NCI-H2081 (cell line): ENCODE results near the gene DUT.

Source experiments
- DNase-seq, 2 experiments: peaks; one replicate each; lab custom pipeline; 2025; lab: John Stamatoyannopoulos, UW

The DUT gene

DNA sequence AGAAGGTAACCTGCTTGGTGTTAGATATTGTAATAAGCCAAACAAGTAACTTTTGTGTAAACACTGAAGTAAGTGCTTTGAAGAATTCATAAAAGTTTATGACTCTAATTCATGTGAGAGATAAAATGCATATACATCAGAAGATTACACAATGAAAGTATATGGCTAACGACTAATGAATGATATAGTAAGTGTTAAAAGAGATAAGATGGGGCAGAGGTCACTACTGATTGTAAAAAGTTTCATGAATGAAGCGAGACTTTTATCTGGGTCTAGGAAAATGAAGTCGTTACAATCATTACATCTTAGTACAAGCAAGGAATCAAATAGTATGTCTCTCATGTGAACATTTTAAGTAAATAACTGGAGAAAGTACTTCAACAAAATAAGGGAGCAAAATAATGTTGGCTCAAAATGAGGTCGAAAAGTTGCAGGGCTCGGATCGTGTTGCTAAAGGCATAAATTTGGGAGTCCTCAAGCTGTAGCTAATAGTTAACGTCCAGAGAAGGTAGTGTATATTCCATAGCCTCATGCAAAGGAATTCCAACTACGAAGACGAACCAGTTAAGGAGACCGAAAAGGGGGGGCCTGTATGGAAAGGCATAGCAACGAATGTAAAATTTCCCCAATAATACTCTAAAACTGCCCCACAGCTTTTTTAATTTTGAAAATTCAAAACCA is 984 bp upstream of the DUT start:
- no peak for DNase-seq

DNA sequence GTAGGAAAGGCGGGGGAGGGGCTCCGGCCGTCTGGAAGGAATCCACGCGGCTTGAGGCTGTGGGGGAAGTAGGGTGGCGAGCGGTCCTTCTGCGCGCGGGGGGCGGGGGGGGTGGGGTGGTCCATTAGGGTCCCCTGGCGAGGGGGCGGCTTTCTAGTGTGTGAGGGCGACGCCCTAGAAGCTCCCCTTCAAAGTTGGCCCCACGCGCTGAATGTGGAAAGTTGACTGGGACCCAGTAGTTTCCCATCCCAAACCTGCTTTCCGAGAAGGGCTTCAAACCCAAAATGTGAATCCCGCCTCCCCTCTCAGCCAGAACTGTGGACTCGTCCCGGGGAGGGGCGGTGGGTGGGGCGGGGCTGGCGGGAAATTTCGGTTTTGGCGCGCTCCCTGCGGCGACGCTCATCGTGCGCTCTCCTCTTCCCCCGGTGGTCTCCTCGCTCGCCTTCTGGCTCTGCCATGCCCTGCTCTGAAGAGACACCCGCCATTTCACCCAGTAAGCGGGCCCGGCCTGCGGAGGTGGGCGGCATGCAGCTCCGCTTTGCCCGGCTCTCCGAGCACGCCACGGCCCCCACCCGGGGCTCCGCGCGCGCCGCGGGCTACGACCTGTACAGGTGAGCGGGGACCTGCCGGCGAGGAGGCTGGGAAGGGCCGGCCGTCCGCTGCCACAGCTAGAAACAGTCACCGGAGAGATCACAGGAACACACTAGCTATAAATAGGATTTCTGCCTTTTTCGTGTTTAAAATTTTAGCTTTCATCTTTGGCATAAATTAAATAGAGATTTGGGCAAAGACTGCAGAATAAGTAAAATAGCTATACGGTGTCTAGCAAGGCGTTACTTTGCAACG is 790 bp downstream of the DUT start:
- DNase-seq = peak; percentile 69 to 78

DNA sequence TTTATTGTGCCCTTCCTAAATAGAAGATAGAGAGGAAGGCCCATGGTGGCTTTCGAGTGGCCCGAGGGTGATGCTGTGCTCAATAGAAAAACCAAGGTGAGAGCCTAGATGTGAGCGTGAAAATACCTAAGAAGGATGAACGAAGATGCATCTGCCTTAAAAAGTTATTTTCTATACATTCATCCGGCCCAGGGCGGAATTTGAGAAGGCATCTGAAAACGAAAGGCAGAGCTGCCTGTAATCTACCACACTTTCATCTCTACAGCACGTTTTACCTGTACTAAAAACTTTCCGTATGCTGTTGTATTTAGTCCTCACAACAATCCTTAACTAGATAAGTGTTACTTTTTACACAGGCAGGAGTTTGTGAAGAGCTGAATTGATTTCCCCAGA is 1.4 kb downstream of the DUT start:
- no peak for DNase-seq

DNA sequence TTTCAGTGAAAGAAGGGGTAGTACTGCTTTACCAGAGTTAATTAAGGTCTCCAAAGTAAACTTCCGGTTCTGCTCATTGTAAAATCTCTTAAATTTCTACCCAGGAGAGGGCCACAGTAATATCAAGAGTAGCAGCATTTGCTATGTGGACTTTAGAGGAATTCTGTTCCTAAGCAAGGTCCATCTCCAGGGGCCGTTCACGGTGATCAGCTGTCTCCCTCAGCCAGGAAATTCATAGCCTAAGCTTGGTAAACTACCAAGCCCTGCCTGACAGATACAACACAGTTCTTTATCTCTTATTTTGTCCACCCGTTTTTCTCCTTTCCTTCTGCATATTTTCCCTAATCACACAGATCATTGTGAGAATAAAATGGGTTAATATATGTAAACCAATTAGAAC is 2.3 kb downstream of the DUT start:
- peak in 1 of 2 experiments; percentile 12 for DNase-seq

DNA sequence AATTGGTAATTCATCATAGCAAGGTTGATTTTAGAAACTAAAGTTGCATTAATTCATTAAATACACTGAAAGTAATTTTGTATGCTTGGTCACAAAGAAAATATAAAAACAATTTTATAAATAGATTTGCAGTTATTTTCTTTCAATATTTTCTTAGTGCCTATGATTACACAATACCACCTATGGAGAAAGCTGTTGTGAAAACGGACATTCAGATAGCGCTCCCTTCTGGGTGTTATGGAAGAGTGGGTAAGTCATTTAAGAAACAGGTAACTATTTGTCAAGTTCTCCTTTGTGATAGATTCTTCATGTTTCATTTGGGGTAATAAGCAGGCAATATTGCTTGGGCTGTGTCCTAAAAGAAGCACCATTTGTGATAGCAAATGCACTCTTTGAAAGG is 3.0 kb downstream of the DUT start:
- no peak for DNase-seq

DNA sequence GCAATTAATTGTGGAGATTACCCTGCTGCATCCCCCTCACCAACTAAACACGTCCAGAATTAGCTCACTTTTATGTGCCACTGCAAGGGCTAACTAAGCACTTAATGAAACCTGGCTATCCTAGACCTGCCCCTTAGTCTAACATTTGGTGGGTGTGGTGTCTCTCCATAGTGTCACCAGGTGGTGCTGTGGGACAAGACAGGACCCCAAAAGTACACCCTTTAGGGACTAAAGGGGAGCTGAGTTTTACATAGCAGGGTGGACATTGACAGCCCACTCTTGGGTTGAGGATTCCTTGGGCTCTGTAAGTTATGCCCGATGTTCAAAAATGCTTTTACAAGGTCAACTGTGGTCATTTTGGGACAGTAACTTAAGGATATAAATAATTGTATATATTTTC is 5.7 kb downstream of the DUT start:
- peak in 1 of 2 experiments; percentile 11 for DNase-seq

DNA sequence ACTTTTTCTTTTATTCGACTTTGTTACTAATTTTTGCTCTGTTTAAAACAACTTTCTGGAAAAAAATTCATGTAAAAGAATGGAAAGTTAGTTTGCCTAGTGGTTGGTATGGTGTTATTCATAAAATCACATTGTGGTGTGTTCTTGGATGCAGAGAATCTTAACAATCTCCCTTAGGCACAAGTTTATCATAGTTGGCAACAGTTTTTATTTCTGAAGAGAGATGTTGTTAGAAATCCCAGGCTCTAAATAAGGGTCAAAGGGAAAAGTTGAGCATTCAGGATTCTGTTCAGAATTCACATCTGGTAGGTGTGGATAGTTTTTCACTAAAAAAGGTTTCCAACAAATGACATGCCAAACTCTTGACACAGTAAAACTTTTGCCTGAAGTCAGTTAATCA is 6.4 kb downstream of the DUT start:
- DNase-seq = no peak

DNA sequence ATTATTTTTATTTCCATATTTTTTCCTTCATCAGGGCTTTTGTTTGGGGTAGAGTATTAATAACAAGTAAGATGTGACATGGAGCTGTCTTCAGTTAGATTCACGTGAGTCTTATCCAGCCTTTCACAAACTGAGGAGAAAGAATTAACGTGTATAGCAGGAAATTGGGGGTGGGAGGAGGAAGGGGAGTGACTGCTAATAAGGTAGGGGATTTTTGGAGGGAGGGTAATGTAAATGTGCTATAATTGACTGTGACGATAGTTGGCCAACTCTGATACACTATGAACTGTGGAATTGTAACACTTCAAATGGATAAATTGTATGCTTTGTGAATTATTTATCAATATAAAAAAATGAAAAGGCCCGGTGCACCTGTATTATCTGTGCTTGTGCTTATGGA is 8.9 kb downstream of the DUT start:
- no peak for DNase-seq

DNA sequence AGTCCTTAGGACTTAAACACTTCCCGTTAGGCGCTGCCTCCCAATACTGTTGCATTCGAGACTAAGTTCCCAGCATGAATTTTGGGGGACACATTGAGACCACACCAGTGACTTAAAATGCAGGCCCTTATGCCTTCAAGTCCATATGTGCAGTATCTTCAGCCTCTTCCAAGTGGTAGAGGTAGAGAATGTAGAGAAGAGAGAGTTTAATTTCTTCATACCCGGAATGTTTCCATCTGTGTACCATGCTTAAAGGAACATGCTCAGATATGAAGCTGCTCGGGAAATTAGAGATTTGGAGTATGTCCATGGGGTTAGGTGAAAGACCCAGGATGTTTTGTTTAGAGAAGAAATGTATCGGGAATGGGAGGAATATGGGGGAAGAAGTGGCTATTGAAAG is 12.6 kb downstream of the DUT start:
- DNase-seq = no peak

DNA sequence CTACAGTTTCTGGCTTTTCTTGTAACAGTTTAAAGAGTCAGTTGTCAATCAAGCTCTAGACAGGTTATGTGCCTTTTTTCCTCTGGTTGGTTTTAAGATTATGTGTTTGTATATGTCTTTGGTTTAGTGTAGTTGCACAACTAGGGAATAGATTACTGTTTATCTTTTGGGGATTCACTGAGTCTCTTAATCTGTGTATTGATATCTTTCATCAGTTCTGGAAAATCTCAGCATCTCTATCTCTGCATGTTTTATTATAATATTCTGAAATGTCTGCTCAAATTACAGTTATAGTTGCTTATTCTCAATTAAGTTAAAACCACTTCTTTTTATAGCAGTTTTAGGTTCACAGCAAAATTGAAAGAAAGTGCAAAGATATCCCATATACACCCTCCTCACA is 14.3 kb downstream of the DUT start:
- no peak for DNase-seq

DNA sequence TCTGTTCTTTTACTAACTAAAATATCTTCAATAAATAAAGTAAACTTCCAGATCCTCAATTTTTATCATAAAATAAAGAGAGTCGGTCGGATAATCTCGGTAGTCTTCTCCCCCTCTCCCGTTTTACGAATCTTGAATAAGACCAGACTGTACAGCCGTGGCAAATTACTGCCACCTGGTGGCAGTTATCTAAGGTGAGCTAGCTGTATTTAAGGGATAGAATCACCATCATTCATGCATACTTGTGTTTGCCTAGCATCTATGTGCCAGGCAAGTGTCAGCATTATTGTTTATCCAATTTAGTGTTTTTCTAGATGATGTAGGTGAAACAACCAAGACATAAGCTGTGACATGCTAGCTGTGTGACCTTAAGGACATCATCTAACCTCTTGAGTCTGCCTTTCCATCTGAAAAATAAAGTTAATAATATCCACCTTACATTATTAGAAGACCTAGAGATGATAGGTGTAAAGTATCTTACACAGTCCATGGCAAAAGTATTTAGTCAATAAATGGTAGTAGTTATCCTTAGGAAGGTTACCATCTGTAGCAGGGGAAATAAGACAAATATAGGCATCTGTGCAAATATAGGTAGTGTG is 21.3 kb downstream of the DUT start:
- DNase-seq = peak; percentile 80 to 84

DNA sequence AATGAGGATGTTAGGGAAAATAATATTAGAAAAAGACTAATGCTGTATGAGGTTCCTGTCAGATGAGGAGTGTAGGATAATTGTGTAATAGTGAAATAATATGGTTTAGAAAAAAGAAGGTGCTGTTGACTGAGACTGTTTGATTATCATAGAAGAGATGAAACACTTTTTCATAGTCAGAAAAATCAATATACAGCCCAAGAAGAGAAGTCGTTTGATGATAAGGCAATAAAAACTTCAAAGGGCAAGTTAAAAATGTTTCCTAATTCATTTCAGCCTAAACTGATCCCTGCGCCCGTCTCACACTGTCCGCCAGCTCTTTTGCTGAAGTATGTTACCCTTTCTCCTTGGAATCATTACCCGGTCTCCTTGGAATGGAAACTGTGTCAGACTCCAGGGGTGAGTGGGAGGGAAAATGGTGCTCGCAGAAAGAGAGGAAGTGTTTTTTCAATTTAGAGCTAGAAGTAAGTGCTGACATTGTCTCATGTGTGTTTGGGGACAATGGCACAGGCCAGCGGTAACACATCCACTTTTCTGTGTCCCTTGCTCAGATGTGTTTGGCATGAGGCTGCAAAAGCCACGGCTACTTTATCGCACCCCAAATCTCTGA is 23.6 kb downstream of the DUT start:
- DNase-seq = no peak

DNA sequence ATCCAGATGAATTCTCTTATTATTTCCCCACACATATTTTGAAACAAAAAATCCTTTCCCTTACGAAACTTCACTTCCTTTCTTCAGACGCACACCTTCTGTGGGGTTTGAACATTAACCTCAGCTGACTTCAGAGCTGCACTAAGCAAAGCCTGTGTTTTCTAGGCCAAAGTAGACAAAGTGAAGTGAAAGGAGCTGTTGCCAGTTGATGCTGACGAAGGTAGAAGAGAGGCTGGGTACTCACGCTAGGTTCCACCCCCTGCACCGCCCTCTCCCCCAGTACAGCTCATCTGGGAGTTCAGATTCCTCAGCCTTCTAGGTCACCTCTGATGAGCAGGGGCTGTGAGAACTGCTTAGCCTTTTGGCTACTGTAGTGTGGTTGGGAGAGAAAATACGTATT is 24.1 kb downstream of the DUT start:
- no peak for DNase-seq

DNA sequence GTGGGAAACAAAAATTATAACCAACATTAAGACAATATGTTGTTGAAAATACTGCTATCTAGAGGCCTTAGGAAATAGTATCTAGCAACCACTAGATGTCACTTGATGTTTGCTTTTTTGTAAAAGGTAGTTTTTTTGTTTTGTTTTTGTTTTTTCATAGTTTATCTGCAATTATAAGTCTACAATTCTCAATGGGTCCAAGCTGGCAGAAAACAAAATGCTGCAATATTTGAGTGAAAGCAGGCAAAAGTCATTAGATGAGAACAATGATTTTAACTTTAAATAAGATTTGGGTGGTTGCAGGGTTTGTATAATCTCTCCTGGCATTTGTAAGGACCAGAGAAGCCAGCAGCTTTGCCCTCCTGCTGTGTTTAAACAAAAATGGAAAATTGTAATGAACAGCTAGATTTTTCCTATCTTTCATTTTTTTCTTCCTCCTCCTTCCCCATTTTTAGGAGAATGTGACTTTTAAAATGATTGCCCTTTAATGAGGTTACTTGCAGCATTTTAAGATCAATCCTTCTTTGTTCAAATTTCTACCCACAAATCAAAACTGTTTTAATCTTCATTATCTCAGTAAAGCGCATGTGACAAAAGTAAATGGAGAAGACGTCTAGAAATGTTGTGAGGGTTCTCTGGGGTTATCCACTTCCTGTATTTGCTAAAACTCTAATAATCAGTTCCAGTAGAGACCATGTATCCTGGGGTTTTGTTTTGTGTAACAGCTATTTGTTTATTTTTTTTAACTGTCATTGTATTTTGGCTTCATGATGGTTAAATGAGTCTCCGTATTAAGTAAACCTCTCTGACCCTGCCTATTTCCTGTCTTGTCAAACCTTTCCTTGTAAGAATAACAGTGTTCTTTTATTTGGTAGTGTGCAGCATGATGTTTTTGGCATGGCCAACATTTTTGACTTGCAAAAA is 27.3 kb downstream of the DUT start:
- peak in 1 of 2 experiments; percentile 23 for DNase-seq

DNA sequence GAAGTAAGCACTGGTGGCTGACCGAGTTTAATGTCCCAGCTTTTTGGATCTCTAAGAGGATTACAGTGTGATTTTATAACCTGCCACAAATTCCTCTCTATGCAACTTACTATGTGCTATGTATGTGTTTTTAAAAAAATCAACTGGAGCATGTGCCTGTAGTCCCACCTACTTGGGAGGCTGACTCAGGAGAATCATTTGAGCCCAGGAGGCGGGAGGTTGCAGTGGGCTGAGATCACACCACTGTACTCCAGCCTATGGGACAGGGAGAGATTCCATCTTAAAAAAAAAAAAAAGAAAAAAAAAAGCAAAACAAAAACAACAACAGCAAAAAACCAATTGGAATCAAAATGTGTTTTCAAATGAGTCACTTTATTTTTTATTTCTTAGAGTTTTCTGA is 29.6 kb downstream of the DUT start:
- DNase-seq = no peak

DNA sequence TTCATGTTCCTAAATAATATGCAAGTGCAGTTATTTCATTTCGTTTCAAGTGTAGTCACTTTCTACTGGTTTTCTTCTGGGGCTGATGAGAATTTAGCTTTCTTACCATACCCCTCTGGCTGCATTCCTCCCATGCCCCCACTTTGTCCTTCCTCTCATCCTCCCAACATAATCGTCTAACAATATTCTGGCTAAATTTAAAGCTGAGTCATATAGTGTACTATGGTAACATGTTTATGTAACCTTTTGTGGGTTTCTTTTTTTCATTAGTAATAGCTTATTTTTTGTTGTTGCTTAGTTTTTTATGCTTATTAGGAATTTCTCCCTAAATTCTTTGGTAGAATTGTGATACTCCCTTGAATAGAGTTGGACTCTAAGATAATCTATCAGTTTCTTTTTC is 30.5 kb downstream of the DUT start:
- DNase-seq = no peak

DNA sequence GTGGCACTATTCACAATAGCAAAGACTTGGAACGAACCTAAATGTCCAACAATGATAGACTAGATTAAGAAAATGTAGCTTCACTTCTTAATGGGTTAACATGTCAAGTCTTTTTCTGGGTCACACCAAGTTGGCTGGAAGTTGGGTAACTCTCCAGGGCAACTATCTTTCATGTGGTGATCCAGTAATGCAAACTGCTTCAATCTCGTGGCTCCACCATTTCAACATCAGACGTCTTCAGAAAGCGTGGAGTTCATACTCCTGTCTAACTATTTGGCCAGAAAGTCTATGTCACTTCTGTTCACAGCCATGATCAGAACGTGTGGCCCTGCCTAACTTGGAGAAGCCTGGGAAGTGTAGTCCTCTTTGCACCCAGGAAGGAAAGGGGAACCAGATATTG is 32.2 kb downstream of the DUT start:
- no peak for DNase-seq

DNA sequence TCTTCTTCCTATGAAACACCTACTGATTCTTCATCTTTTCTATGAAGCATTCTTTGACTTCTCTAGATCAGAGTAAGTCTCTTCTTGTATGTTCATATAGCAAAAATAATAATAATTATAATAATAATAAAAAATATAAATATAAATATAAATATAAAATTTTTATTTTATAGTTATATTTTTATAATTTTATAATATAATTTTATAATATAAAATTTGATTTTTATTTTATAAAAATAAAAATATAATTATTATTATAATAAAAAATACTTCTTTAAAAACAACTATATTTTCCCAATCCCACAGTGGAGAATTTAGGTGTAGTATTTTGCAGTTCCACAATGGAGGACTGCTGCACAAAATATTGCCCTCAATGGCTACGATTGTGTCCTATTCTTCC is 34.3 kb downstream of the DUT start:
- DNase-seq = no peak

DNA sequence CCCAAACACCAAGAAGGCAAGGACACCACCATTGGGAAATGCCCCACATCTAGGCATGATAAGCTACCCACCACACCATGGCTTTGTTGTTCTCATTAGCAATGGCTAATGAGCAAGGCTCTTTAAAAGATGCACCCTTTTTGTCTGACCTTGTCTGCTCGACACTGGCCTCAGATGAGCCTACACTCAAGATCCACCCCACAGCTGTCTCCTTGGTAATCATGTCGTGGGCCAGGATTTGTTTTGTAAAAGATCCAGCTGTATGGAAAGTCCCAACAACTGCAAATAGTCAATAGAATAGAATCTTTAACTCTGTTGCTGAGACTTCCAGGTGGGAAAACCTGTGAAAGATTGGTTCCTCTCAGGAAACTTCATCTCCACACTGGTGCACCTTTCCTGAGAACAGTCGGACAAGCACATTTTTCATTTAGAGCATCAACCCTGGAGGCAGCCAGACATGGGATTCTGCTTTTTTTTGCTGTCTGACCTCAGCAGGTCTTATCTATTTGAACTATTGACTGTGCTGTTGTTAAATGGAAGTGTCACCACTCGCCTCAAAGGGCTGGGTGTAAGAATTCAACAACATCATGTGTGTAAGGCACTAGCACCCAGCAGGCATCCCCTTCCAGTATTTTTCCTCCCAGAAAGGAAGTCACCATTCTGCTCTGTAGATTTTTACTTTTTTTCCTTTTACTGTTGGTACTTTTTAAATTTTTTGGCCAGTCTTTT is 35.5 kb downstream of the DUT start:
- no peak for DNase-seq

DNA sequence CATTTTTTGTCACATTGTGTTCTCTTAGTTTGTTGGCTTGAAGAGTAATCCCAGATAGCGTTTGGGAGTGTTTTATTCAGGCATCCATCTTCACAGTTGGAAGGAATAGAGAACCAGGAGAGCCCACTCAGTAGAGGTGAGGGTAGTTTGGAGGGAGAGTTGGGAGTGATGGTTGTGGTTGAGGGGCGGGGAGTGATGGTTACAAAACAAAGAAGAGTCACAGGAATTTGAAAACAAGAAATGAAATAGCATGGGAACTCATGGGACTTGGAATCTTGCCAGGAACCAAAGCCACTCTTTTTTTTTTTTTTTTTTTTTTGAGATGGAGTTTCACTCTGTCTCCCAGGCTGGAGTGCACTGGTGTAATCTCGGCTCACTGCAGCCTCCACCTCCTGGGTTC is 36.3 kb downstream of the DUT start:
- no peak for DNase-seq

DNA sequence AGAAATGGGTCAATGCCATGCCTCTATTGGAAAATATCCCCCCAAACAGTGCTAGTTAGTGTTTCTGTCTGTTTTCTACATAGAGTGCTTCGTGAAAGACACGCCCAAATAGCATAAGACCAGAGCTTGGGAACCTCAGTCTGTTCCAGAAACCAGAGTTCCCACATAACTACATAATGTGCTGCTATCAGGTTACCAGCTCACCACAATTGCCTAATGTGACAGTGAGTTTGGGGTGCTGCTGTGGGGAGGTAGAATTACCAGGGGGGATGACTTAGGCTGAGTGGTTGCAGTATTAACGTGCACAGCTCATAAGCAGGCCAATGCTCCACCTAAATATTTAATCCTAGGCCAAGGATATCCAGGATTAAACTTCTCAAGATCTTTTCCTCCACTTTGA is 39.2 kb downstream of the DUT start:
- no peak for DNase-seq
